ENCODE measurements around the gene GRHL1.
A peak's percentile ranks its signal among the peaks of the same experiment; 100 is the strongest.
"Not testable (repeated sequence)": the region's sequence is repeated elsewhere in the genome, so short reads cannot be mapped to it uniquely, and the experiment has no call there.

Gene GRHL1

GRCh38 chr2:10010861-10011605 lies 59.5 kb downstream of the GRHL1 start:
- not testable (repeated sequence) for DNase-seq

DNA sequence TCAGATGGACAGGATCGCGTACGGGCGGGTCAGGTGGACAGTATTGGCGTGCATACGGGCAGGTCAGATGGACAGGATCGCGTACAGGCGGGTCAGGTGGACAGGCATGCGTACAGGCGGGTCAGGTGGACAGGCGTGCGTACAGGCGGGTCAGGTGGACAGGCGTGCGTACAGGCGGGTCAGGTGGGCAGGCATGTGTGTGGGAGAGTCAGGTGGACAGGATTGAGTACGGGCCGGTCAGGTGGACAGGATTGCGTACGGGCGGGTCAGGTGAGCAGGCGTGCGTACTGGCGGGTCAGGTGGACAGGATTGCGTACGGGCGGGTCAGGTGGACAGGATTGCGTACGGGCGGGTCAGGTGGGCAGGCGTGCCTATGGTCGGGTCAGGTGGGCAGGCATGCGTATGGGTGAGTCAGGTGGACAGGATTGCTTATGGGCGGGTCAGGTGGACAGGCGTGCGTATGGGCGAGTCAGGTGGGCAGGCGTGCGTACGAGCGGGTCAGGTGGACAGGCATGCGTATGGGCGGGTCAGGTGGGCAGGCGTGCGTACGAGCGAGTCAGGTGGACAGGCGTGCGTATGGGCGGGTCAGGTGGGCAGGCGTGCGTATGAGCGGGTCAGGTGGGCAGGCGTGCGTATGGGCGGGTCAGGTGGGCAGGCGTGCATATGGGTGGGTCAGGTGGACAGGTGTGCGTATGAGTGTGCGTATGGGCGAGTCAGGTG lies 60.3 kb downstream of the GRHL1 start:
- not testable (repeated sequence) for DNase-seq

DNA sequence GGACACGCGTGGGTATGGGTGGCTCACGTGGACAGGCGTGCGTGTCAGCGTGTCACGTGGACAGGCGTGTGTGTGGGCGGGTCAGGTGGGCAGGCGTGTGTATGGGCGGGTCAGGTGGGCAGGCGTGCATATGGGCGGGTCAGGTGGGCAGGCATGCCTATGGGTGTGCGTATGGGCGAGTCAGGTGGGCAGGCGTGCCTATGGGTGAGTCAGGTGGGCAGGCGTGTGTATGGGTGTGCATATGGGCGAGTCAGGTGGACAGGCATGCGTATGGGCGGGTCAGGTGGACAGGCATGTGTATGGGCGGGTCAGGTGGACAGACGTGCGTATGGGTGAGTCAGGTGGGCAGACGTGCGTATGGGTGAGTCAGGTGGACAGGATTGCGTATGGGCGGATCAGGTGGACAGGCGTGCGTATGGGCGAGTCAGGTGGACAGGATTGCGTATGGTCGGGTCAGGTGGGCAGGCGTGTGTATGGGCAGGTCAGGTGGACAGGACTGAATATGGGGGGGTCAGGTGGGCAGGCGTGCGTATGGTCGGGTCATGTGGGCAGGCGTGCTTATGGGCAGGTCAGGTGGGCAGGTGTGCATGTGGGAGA lies 61.0 kb downstream of the GRHL1 start:
- DNase-seq: not testable (repeated sequence)

GRCh38 chr2:10012963-10013461 lies 61.5 kb downstream of the GRHL1 start:
- no peak for DNase-seq

- not testable (repeated sequence) for DNase-seq
Measured at GRCh38 chr2:10013651-10014417, 62.3 kb downstream of the GRHL1 start.

GRCh38 chr2:10014418-10015190 lies 63.1 kb downstream of the GRHL1 start:
- DNase-seq: no peak

DNA sequence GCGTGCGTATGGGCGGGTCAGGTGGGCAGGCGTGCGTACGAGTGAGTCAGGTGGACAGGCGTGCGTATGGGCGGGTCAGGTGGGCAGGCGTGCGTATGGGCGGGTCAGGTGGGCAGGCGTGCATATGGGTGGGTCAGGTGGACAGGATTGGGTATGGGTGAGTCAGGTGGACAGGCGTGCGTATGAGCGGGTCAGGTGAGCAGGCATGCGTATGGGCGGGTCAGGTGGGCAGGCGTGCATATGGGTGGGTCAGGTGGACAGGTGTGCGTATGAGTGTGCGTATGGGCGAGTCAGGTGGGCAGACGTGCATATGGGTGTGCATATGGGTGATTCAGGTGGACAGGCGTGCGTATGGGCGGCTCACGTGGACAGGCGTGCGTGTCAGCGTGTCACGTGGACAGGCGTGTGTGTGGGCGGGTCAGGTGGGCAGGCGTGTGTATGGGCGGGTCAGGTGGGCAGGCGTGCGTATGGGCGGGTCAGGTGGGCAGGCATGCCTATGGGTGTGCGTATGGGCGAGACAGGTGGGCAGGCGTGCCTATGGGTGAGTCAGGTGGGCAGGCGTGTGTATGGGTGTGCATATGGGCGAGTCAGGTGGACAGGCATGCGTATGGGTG lies 64.0 kb downstream of the GRHL1 start:
- not testable (repeated sequence) for DNase-seq

DNA sequence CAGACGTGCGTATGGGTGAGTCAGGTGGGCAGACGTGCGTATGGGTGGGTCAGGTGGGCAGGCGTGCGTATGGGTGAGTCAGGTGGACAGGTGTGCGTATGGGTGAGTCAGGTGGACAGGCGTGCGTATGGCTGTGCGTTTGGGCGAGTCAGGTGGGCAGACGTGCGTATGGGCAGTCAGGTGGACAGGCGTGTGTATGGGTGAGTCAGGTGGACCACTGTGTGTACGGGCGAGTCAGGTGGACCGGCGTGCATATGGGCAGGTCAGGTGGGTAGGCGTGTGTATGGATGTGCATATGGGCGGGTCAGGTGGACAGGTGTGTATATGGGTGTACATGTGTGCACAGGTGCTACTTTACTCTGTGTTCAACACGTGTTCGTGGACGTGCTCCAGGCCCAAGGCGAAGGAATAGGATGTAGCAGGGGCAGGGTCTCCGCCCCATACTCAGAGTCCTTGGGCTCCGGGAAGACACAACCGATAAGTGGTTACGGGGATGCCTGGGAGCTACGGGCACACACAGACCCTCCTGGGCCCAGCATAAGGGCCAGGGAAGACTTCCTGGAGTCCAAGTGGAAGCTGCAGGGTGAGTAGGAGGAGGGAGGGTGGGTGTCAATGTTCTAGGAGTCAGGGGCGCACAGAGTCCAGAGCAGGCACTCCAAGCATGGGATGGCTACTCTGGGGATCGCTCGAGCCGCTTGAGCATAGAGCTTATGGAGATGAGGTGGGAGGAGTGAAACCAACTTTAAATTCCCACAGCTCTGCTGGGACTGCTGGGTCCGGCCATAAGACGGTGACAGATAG lies 64.7 kb downstream of the GRHL1 start:
- no peak for DNase-seq

GRCh38 chr2:10016802-10017258 lies 65.3 kb downstream of the GRHL1 start:
- DNase-seq: no peak

DNA sequence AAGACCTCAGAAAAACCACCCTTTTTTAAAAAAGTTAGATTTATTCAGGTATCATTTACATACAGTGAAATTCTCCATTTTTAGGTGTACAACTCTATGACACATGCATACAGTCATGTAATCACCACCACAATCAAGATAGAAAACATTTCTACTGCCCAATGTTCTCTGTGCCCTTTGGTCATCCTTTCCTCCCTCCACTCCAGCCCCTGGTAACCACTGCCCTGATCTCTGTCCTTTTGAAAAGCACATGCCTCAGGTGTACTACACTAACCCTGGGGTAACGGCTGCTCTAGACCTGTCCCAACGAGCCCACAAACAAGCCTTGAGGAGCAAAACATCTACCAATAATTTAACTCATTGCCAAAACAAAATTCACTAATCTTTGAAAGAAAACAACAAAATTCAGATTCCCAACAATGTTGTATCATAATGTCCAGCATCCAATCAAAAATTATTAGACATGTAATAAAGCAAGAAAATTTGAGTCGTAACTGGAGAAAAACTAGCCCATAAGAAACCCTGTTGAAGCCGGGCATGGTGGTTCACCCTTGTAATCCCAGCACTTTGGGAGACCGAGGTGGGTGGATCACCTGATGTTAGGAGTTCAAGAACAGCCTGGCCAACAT lies 65.9 kb downstream of the GRHL1 start:
- DNase-seq: no peak

GRCh38 chr2:10019174-10019573 lies 67.7 kb downstream of the GRHL1 start:
- peak; percentile 17 for DNase-seq

GRCh38 chr2:10019602-10020400 lies 68.3 kb downstream of the GRHL1 start:
- peak; percentile 19 for DNase-seq

GRCh38 chr2:10022041-10022421 lies 70.5 kb downstream of the GRHL1 start:
- peak; percentile 13 for DNase-seq

- DNase-seq: peak; percentile 4
Measured at GRCh38 chr2:10022445-10022844, 71.0 kb downstream of the GRHL1 start.

- peak; percentile 22 for DNase-seq
Measured at GRCh38 chr2:10022966-10023662, 71.6 kb downstream of the GRHL1 start.

DNA sequence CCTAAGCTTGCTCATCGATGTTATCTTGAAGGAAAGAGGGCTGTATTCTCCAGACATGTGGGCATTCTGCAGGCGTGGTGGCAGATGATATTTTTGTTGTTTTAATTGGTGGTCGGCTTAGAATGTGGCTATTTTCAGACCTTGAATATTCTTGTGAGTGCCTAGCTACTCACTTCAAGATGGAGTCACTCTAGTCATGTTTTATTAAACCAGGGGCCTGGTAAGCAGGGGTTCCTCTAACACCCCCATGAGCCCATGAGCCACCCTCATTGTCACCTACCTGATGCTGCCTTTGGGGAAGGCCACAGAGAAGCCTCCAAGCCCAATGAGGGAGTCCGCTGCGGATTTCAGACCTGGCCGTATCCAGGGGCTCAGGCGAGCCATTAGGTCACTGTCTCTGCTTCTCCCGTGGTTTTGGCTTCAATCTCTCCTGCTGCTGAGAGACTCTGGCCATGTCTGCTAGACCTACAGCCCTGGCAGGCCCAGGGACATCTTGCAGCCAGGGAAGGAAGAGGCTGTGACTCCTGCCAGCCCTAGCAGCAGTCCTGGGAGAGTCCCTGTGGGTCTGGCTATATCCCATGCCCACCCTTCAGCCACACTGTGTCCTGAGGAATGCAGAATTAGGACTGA lies 75.6 kb downstream of the GRHL1 start:
- DNase-seq: no peak

GRCh38 chr2:10027660-10028330 lies 76.3 kb downstream of the GRHL1 start:
- no peak for DNase-seq

Data from left hindlimb (tissue), 1 donor.